Fibroblast of pulmonary artery (primary cell): Measurements from ENCODE around the gene FAM89A.
"Not testable (repeated sequence)": the region's sequence is repeated elsewhere in the genome, so short reads cannot be mapped to it uniquely, and the experiment has no call there.

Experiments used
- DNase-seq: peaks from one replicate; pipeline ENCODE4 v3.0.0-alpha.2; 2010; ENCODE audit warnings: low read depth
- H3K4me3 ChIP-seq: replicated peaks from 2 replicates; pipeline ENCODE4 v1.5.1; 2011; ENCODE audit warnings: low read depth, mild to moderate bottlenecking, control low read depth, low read length, moderate library complexity
- TF ChIP-seq, protein P1 (sequence below): IDR thresholded peaks from 2 replicates; pipeline ENCODE4 v1.5.1; 2011; ENCODE audit warnings: mild to moderate bottlenecking, control low read depth, low read length, inconsistent platforms; ENCODE audit errors: missing control alignments

Gene FAM89A

GRCh38 chr1:230986976-230987375, 53.1 kb downstream of the FAM89A start:
- TF ChIP-seq, protein P1, sequence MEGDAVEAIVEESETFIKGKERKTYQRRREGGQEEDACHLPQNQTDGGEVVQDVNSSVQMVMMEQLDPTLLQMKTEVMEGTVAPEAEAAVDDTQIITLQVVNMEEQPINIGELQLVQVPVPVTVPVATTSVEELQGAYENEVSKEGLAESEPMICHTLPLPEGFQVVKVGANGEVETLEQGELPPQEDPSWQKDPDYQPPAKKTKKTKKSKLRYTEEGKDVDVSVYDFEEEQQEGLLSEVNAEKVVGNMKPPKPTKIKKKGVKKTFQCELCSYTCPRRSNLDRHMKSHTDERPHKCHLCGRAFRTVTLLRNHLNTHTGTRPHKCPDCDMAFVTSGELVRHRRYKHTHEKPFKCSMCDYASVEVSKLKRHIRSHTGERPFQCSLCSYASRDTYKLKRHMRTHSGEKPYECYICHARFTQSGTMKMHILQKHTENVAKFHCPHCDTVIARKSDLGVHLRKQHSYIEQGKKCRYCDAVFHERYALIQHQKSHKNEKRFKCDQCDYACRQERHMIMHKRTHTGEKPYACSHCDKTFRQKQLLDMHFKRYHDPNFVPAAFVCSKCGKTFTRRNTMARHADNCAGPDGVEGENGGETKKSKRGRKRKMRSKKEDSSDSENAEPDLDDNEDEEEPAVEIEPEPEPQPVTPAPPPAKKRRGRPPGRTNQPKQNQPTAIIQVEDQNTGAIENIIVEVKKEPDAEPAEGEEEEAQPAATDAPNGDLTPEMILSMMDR = no peak
- H3K4me3 ChIP-seq = no peak overlapping the region
- DNase-seq = peak; percentile 23

GRCh38 chr1:230985711-230986110, 54.3 kb downstream of the FAM89A start:
- no peak overlapping the region for H3K4me3 ChIP-seq
- TF ChIP-seq, protein P1 = no peak
- no peak for DNase-seq

- not testable (repeated sequence) for DNase-seq
These were observed 55.2 kb downstream of the FAM89A start for GRCh38 chr1:230984622-230985515.

DNA sequence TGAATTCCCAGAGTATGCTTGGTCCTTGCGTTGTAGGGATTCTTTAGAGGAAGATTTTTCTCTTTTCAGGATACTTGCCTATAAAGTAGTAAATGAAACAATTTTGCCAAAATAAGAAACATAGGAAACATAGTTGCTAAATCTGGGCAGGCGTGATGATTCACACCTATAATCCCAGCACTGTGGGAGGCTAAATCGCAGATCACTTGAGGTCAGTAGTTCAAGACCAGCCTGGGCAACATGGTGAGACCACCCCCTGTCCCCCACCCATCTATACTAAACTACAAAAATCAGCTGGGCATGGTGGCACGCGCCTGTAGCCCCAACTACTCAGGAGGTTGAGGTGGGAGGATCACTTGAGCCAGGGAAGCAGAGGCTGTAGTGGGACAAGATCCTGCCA, 56.2 kb downstream of the FAM89A start:
- no peak for DNase-seq
- TF ChIP-seq, protein P1 = no peak
- no peak overlapping the region for H3K4me3 ChIP-seq

More at GRCh38 chr1:230984622-230985515, 55.2 kb downstream of the FAM89A start:
- H3K4me3 ChIP-seq = not testable (repeated sequence)

DNA sequence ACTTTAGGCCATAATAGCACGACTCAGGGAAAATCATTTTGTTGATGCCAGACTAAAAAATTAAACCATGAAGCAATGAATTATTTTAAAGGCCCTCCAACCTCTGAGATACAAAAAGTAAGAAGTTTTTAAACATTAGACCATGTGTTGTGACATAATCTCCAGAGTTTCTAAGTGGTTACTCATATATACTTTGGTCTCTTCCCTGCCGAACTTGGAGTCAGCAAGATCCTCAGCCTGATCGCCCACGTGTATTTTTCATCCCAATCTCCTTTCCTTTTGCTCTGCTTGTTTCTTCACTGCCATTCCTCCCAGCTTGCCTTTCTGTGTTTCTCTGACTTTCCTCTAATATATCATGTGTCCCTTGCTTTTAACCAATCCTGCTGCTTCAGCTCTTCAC, 57.4 kb downstream of the FAM89A start:
- TF ChIP-seq, protein P1 = no peak
- no peak for DNase-seq

DNA sequence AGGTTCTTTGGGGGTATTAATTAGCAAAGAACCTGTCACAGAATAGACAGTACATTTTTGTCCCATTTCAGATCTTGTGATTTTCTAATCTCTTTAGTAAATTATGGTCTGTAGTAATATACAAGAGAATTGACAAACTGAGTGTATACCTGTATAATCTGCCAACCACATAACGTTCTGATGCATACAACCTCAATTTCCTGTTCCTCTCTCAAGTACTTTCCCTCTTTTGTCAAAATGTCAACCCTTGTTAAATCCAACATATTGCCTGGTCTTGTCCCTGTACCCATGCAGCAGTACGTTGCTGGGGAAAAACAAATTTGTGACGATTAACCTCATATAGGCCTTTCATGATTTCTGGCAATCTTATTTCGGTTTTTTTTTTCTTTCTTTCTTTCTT, 60.1 kb downstream of the FAM89A start:
- TF ChIP-seq, protein P1 = no peak
- DNase-seq = no peak
- peak overlapping the region; percentile 97 for H3K4me3 ChIP-seq

More for the DNA sequence above, 57.4 kb downstream of the FAM89A start:
- H3K4me3 ChIP-seq = no peak overlapping the region

DNA sequence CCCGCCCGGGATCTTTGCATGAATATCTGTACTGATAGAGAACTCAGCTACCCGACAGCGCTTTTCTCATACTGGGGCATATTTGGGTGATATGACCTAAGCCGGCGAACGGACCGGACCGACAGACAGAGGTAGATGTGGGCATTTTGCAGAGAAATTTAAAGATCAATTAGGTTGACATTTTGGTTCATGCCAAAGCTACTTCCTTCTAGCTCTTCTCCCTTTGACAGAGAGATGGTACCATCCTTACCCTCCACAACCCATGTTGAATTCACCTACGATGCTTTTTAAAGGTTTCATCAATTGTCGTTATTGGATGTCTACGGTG, 60.7 kb downstream of the FAM89A start:
- DNase-seq = no peak
- peak overlapping the region; percentile 97 for H3K4me3 ChIP-seq
- TF ChIP-seq, protein P1 = no peak
